A172 (cell line): ENCODE results near the gene KBTBD12. TPM values are rescaled to one million over a fixed set of nuclear protein-coding genes. Genes with fewer than 3 reads are reported as not detected.

Source experiments
- DNase-seq: peaks from one replicate; pipeline ENCODE4 v3.0.0-alpha.2; 2015; ENCODE audit warnings: low spot score
- total RNA-seq: library from RNA; depleted of rRNA; stranded (reverse); fragments of >200 nt; shearing (Covaris generic); gene quantifications from 2 replicates; pipeline ENCODE4 v1.2.3, GENCODE V29; 2014

KBTBD12 gene
- total RNA-seq, 1 experiment from 2014 or later: not detected

DNA sequence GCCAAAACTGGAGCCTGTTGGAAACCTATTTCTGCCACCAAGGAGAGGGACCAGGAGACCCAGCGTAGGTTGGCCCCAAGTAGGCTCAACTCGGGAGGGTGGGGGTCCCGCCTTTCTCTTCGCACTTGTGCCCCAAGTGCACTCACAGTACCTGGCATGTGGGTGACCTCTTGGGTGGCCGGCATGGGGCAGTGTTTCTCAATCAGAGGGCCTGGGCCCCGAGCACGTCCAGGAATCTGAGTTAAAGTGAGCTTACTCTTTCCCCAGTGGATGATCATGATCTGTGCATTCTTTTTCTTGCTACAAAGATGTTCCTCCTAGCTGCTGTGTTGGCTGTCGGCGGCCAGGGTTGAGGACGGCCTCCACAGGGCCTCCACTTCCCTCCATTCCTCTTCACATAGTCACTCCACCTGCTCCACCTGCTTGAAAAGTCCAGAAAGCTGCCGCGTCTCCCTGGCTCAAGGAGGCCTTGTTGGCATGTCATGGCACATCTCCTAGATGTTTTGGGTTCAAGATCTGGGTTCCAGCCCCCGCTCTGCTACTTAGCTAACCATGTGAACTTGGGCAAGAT, 70.7 kb downstream of the KBTBD12 start:
- DNase-seq: no peak

DNA sequence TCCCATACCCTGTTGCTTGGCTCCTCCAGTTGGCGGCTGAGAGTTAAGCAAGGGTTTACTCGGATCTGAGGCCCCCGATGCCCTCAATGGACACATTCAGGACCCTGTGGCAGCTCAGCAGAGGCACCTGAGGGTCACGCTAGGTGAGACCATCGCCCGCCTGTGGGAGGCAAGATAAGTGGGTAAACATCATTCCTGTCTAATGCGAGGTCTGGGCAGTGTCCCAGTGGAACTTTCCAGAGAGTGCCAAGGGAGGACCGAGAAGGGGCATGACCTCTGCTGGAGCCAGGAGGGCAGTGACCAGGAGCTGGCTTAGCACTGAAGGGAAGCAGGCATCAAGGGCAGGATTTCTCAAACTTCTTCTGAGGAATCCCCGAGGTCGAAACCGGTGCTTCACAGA, 71.8 kb downstream of the KBTBD12 start:
- no peak for DNase-seq

- DNase-seq: no peak
These were observed 72.4 kb downstream of the KBTBD12 start for GRCh38 chr3:127987309-127987995.

DNA sequence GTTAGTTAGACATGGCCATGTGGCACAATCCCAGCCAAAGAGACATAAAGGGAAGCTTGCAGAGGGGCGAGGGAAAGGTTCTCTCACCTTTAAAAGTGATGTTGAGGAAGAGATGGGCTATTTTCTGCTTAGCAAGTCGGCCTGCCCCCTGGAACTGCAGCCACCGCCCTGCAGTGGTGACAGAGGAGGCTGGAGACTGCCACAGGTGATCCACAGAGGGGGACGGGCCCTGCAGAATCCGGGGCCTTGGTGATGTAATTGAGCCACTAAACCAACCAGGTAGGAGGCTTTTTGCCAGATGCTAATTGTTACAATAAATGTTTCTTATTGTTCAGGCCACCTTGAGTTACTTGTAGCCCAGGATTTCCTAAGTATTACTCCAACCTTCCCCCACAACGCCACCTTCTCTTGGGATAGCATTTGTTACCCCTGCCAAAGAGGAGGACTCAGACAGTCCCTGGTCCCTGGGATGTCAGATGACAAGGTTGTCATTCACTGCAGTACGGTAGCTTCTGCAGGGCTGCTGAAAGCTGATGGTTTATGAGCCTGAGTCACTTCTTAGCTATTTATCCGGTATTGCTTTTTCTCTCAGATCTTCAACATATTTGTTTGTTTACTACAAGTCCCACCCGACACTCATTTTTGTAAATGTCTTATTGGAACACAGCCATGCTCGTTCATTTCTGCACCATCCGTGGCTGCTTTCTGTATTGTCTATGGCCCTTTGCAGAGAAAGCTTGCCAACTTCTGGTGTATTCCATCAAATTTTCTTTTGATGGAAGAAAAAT, 73.9 kb downstream of the KBTBD12 start:
- peak; percentile 38 for DNase-seq

GRCh38 chr3:127990051-127990450, 75.0 kb downstream of the KBTBD12 start:
- no peak for DNase-seq

DNA sequence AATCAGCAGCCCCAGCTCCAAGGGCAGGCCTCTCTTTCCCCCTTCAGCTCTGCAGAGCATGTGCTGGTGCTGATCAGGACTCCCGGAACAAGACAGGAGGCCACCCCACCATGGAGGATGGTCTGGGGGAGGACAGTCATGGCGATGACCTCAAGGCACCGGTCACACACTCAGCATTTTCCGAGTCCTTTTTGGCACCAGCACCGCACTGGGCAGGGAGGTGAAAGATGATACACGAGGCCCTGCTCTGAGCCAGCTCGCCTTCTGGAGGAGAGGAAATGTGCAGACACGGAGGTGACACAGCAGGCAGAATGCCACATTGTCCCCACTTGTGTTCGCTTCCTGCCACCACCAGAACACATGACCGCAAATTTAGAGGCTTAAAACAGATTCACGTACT, 75.4 kb downstream of the KBTBD12 start:
- no peak for DNase-seq

DNA sequence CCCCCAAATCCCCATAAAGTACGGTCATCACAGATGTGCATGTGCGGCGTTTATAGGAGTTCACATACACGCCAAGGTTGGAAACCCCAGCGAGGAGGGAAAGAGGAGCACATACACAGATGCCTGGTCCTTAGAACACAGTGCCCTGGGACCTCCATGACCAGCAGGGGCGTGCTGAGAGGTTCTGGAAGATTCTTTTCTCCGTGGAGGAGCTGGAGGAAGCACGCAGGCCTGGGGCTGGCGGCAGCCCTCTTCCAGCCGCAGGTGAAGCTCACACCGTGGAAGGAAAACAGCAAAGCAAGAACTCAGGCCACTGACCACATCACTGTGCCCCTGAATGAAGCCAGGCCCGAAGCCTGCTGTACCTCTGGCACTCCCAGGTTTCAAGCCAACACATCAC, 76.2 kb downstream of the KBTBD12 start:
- DNase-seq: no peak

GRCh38 chr3:127991681-127992080, 76.6 kb downstream of the KBTBD12 start:
- DNase-seq: no peak

- DNase-seq: no peak
These were observed 77.1 kb downstream of the KBTBD12 start for GRCh38 chr3:127992127-127992526.

DNA sequence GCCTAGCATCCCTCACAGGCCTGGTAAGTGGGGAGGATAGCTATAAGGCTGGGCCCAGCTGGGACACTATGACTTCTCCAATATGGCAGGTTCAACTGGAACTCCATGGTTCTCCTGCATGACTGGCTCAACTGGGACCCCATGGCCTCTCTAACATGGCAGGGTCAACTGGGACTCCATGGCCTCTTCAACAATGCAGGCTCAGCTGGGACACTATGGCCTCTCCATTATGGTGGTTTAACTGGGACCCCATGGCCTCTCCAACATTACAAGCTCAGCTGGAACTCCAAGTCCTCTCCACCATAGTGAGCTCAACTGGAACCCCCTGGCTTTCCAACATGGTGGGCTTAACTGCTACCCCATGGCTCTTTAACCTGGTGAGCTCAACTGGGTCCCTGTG, 79.0 kb downstream of the KBTBD12 start:
- DNase-seq: no peak

GRCh38 chr3:127997016-127997415, 82.0 kb downstream of the KBTBD12 start:
- no peak for DNase-seq

DNA sequence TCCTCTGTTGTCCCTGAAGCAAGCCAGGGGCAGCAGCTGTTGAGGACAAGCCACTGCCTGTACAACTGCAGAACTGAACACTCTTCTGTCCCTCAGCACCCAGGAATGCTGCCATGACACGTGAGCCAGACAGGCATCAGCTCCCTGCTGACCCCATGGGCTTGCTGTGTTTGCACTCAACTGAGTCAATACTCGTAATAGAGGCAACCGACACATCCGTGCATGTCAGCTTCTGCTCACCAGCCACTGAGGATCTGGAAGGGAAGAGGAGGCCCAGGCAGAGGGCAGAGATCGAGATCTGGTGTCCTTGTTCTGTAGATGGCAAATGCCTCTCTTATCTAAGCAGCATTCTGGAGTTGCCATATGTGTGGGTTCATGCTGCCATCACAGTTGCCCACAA, 82.9 kb downstream of the KBTBD12 start:
- DNase-seq: no peak

- no peak for DNase-seq
These were observed 83.6 kb downstream of the KBTBD12 start for GRCh38 chr3:127998596-127998995.

- no peak for DNase-seq
These were observed 84.6 kb downstream of the KBTBD12 start for GRCh38 chr3:127999509-128000106.

- no peak for DNase-seq
These were observed 86.5 kb downstream of the KBTBD12 start for GRCh38 chr3:128001576-128001975.

DNA sequence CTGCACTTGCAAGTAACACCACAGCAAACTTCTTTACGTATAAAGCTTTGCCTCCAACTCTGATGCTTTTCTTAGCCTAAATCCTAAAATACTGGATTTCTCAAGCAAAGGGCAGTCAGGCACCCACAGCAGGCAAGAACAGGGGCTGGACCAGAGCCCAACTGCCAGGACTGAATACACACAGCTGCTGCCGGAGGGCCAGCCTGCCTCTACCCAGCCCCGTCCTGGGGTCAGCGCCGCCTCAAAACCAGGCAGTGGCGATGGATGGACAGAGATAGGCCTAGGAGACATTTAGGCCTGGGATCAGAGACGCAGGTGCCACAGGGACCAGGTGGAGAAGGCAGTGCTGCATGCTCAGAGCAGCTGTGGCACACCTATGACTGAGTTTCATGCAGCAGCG, 89.6 kb downstream of the KBTBD12 start:
- DNase-seq: no peak

DNA sequence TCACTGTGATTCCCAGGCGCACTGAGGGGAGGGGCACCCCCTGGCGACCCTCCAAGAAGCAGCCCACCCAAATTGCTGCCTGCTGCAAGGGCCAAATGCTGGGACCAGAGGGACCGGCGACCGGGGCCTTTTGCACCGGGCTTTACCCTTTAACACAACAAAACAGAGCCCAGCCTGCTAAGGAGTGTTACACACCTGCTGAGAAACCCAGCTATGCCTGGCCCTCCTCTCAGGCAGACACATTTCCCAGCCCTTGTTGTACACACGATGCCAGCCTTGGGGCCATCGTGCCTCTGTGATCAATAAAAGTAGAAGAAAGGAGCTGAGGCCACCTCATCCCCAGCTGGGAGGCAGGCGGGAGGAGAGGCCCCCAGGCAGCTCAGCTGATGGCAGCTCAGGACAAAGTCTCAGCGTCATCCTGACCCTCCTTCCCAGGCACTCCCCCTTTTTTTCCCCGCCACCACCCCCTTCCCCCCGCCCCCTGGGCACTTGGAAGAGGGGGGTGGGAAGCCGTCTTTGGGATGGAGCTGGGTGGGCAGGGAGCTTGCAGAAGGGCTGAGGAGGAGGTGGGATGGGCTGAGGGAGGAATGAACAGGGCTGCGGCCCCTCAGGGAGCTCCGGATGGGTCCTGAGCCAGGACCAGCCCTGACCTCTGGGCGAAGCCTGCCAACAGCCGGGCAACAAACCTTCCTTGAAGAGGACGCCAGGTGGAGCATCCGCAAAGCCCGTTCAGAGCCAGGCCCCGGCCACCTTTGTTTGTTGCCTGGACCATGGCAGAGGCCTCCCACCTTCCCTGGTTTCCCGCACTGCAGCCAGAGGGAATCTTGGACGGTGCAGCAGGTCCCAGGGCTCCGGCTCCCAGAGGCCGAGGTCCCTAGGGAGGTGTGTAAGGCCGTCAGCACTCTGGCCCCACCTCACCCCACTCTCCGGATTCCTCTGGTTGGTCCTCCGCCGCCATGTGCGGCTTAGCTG, 91.3 kb downstream of the KBTBD12 start:
- DNase-seq: no peak

DNA sequence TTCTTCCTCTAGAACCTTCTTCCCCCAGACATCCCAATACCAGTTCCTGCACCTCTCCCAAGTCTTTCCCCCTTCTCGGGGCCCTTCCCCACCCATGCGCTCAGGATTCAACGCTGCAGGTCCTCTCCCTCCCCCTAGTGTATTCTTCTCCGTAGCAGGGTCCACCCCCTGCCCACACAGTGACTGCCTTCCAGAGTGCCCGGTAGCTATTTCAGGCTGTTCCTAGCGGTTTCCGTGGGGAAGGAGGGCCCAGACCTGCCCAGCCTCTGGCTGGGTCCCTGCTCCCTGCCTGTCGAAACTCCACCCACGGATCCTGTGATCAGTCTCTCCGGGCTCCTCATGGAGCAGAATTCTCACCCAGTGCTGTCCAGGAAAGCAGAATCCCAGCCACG, 92.0 kb downstream of the KBTBD12 start:
- DNase-seq: no peak

DNA sequence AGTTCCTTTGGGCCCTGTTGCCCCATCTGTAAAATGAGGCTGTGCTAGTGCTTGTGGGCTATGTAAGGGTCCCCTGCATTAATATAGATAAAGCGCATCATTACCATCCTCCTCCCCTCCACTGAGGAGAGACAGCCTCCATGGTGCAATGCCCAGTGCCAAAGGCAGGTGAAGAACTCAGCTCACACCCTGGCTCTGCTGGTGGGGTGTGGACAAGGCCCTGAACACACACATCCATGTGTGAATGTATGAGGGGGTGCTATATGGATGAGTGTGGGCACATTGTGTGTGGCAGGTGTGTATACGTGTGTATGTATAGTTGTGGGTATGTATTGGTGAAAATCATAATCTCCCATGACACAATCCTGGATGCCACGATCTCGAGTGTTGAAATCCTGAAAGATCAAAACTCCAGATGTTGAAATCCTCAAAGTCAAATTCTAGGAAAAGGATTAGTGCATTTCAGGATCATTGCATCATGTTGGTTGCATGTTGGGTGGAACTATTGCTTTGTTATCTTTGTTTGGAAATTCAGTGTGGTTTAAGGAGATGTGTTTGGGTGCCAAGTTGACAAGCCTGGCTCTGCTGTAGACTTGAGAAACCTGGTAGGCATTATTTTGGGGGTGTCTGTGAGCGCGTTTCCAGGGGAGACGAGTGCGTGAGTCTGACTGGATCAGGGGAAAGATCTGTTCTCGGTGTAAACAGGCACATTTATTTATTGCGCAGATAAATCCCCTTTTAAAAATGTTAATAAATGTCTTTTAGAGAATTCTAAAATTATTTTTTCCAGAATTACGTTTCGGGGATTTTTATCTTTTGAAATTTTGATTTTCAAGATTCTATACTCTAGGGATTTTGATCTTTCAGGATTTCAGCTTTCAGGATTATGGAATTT, 95.2 kb downstream of the KBTBD12 start:
- no peak for DNase-seq

DNA sequence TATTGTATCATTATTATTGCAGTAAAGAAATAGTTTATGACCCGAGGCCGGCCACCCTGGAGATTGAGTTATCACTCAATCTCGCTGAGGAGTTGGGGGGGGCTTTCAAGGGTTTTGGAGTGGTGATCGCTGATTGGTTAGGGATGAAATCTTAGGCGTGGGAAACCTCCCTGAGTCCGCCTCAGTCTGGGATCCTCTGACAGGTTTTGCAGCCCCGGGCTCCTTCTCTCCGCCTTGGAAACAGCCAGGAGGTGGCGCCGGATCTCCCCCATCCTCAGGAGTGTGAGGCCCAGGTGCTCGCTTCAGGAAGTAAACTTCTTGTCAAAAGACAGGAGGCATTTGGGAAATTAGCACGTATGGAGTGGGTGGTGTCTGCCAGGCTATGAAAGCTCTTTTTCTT, 96.1 kb downstream of the KBTBD12 start:
- peak; percentile 17 for DNase-seq
